Suprapubic skin (tissue), 4 donors: ENCODE measurements around the gene SMARCC1.

ENCODE experiments used
- EP300 ChIP-seq: sonication (generic); formaldehyde crosslinking; IDR thresholded peaks from one replicate; pipeline ENCODE4 v1.6.1; 2017; ENCODE audit warnings: antibody characterized with exemption
- POLR2AphosphoS5 ChIP-seq, 3 donors: sonication (generic); formaldehyde crosslinking; IDR thresholded peaks; one replicate each; pipeline ENCODE4 v1.6.1; 2017; ENCODE audit warnings: antibody characterized with exemption in 3 of 3
- TF ChIP-seq, protein P1 (sequence below), 2 donors: fragments of 200-600 bp in 1 of 2; fragments of 450-650 bp in 1 of 2; sonication (generic) in 1 of 2; IDR thresholded peaks; one replicate each; pipeline ENCODE4 v1.5.1; 2016 to 2019; ENCODE audit warnings: antibody characterized with exemption in 2 of 2, mild to moderate bottlenecking in 1 of 2, moderate library complexity in 1 of 2

DNA sequence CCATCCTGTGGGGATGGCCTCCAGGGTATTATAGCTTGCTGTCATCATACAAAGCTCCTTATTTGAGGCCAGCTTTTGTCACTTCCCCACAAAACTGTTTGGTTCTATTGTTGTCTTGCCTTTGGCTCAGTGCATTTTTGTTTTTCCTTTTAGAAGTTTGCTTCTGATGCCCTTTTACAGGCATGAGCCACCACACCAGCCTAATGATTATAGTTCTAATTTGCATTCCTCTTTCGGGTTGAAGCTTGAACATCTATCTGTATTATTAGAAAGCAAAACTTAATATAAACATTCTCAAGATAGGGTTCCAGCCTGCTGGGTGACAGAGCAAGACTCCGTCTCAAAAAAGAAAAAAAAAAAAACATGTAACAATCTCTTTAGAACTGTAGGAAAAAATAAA, 39.8 kb downstream of the SMARCC1 start:
- TF ChIP-seq, protein P1, sequence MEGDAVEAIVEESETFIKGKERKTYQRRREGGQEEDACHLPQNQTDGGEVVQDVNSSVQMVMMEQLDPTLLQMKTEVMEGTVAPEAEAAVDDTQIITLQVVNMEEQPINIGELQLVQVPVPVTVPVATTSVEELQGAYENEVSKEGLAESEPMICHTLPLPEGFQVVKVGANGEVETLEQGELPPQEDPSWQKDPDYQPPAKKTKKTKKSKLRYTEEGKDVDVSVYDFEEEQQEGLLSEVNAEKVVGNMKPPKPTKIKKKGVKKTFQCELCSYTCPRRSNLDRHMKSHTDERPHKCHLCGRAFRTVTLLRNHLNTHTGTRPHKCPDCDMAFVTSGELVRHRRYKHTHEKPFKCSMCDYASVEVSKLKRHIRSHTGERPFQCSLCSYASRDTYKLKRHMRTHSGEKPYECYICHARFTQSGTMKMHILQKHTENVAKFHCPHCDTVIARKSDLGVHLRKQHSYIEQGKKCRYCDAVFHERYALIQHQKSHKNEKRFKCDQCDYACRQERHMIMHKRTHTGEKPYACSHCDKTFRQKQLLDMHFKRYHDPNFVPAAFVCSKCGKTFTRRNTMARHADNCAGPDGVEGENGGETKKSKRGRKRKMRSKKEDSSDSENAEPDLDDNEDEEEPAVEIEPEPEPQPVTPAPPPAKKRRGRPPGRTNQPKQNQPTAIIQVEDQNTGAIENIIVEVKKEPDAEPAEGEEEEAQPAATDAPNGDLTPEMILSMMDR (IDR thresholded peaks at IDR 0.05): no peak
- TF ChIP-seq POLR2AphosphoS5 (IDR thresholded peaks at IDR 0.05): no peak
- no peak for TF ChIP-seq EP300
